ENCODE results near the gene APOA4.

Gene APOA4

DNA sequence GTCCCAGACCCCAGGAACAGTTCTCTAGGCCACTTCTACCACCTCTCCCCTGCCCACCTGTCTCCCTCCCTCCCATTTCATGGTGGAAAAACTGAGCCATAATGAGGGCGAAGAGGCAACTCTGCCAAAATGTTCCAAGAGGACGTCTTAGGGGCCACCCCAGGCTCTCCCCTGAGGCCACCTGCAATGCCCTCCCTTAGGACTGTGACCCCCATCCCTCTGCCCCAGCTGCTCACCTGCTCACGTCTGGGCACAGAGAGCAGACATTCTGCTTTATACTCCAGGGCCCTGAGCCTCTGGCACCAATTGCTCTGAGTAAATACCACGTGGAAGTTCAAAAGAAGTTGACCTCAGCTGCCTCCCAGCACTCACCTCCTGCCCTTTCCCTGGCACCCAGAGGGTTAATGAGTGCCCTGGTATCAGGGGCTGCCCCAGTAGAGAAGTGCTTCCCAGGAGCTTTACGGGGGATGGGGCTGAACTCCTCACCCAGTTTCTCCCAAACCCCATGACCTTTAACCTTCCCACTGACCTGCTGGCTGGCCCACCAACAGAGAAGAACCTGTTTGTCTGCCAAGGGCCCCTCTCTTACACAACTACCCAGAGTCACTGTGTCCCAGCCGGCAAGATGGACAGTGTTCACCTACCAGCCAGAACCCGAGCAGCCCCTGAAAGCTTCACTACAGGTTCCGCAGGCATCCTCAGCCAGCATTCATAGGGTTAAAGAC is 30.8 kb downstream of the APOA4 start:
- H3K36me3 ChIP-seq (ENCODE audit: control insufficient read depth in 2 of 2, insufficient read depth in 1 of 2, low read length in 2 of 2): no peaks in the 10 kb centered on the region
- H3K4me1 ChIP-seq (ENCODE audit: control insufficient read depth, insufficient read depth, low read length): no peaks in the 10 kb centered on the region
- TF ChIP-seq ZNF670 (tag by site-specific recombination; IDR thresholded peaks at IDR 0.05; ENCODE audit: low read depth) (no peak), ZFP37 (tag by site-specific recombination; IDR thresholded peaks at IDR 0.05) (no peak), GLIS1 (tag by site-specific recombination; IDR thresholded peaks at IDR 0.05) (no peak), ZBTB7A (tag by site-specific recombination; IDR thresholded peaks at IDR 0.05; ENCODE audit: low read depth) (no peak), ZEB2 (tag by site-specific recombination; IDR thresholded peaks at IDR 0.05) (no peak), ZSCAN30 (tag by site-specific recombination; IDR thresholded peaks at IDR 0.05) (no peak), ZBTB49 (tag by site-specific recombination; IDR thresholded peaks at IDR 0.05; ENCODE audit: low read depth) (no peak), EGR2 (tag by site-specific recombination; IDR thresholded peaks at IDR 0.05; ENCODE audit: low read depth) (no peak), ZNF837 (tag by site-specific recombination; IDR thresholded peaks at IDR 0.05) (no peak), ZNF266 (tag by site-specific recombination; IDR thresholded peaks at IDR 0.05; ENCODE audit: low read depth) (no peak), ZNF112 (tag by site-specific recombination; IDR thresholded peaks at IDR 0.05) (no peak), ZFP41 (tag by site-specific recombination; IDR thresholded peaks at IDR 0.05; ENCODE audit: borderline replicate concordance) (no peak), ZNF433 (tag by site-specific recombination; IDR thresholded peaks at IDR 0.05; ENCODE audit: low read depth) (no peak), ZNF221 (tag by site-specific recombination; IDR thresholded peaks at IDR 0.05; ENCODE audit: borderline replicate concordance) (no peak), ZNF140 (tag by site-specific recombination; IDR thresholded peaks at IDR 0.05) (no peak), ZBTB1 (tag by site-specific recombination; IDR thresholded peaks at IDR 0.05) (no peak), ZNF521 (tag by site-specific recombination; IDR thresholded peaks at IDR 0.05) (no peak)
- TF ChIP-seq, protein P1, sequence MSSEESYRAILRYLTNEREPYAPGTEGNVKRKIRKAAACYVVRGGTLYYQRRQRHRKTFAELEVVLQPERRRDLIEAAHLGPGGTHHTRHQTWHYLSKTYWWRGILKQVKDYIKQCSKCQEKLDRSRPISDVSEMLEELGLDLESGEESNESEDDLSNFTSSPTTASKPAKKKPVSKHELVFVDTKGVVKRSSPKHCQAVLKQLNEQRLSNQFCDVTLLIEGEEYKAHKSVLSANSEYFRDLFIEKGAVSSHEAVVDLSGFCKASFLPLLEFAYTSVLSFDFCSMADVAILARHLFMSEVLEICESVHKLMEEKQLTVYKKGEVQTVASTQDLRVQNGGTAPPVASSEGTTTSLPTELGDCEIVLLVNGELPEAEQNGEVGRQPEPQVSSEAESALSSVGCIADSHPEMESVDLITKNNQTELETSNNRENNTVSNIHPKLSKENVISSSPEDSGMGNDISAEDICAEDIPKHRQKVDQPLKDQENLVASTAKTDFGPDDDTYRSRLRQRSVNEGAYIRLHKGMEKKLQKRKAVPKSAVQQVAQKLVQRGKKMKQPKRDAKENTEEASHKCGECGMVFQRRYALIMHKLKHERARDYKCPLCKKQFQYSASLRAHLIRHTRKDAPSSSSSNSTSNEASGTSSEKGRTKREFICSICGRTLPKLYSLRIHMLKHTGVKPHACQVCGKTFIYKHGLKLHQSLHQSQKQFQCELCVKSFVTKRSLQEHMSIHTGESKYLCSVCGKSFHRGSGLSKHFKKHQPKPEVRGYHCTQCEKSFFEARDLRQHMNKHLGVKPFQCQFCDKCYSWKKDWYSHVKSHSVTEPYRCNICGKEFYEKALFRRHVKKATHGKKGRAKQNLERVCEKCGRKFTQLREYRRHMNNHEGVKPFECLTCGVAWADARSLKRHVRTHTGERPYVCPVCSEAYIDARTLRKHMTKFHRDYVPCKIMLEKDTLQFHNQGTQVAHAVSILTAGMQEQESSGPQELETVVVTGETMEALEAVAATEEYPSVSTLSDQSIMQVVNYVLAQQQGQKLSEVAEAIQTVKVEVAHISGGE (tag by site-specific recombination; conservative IDR thresholded peaks at IDR 0.05; ENCODE audit: low read depth): no peak
- TF ChIP-seq, protein P2, sequence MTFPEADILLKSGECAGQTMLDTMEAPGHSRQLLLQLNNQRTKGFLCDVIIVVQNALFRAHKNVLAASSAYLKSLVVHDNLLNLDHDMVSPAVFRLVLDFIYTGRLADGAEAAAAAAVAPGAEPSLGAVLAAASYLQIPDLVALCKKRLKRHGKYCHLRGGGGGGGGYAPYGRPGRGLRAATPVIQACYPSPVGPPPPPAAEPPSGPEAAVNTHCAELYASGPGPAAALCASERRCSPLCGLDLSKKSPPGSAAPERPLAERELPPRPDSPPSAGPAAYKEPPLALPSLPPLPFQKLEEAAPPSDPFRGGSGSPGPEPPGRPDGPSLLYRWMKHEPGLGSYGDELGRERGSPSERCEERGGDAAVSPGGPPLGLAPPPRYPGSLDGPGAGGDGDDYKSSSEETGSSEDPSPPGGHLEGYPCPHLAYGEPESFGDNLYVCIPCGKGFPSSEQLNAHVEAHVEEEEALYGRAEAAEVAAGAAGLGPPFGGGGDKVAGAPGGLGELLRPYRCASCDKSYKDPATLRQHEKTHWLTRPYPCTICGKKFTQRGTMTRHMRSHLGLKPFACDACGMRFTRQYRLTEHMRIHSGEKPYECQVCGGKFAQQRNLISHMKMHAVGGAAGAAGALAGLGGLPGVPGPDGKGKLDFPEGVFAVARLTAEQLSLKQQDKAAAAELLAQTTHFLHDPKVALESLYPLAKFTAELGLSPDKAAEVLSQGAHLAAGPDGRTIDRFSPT (tag by site-specific recombination; IDR thresholded peaks at IDR 0.05): no peak
- ChIA-PET CTCF (interaction anchor here (0.8 to 6.9 kb wide), 11 partner anchors 12 to 434 kb away, joined by 3 to 118 read pairs (median 7); partner anchors contain the start of genes APOA1 and PAFAH1B2), POLR2A (no interaction called here)
- no peak overlapping the region for H3K27ac ChIP-seq (ENCODE audit: extremely low read depth, low read depth, low read length)
- H3K4me3 ChIP-seq (ENCODE audit: low read depth, low read length): no peak overlapping the region
- H3K9me3 ChIP-seq (ENCODE audit: control insufficient read depth, insufficient read depth, low read depth, low read length): no peaks in the 10 kb centered on the region
